NCI-H1105 (cell line): ENCODE results near the gene DLL4.

Source experiments
- DNase-seq: peaks from one replicate; lab custom pipeline; 2025; lab: John Stamatoyannopoulos, UW

DLL4 gene

DNA sequence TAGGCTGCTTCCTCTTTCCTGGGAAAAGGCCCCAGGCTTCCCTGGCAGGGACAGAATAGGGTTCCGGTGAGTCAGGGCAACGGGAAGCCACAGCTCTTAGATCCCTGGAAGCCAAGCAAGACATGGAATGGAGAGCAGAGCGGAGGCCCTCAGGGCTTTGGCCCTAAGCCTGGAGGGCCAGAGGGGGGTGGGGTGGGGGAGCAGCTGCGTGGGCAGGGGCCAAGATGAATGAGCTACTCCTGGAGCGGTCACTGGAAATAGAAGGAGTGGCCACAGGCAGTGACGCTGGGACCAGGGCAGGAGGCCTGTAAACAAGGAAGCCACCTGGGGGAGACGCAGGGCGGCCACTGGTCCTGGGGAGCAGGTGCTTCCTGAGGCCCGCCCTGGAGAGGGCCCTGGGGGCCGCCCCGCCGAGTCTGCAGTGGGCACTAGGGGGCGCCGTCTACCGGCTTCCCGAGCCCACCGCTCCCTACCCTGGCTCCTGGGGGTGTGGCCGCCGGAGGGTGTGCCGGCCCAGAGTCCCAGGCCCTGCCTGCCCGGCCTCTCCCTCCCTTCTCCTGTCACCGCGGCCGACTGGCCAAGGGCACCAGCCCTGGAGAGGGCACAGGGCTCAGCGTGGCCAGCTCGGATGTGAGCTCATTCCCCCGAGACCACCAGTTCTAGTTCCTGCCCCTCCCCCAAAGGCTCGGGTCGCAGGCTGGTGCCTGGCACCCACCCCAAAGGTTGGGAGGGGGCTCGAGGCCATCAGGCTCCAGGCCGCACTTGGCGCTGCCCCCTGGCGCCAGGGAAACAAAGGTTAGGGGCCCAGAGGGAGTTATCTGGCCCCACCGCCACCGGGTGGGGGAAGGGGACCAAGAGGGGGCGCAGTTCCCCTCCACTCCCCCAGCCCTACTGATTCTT, 22.8 kb upstream of the DLL4 start:
- DNase-seq, result peak; percentile 58

- peak; percentile 29 for DNase-seq
These were observed 21.9 kb upstream of the DLL4 start for GRCh38 chr15:40906991-40907802.

GRCh38 chr15:40908095-40908494, 21.0 kb upstream of the DLL4 start:
- DNase-seq, result no peak

GRCh38 chr15:40909662-40910630, 19.2 kb upstream of the DLL4 start:
- no peak for DNase-seq

GRCh38 chr15:40911141-40911540, 18.0 kb upstream of the DLL4 start:
- no peak for DNase-seq

DNA sequence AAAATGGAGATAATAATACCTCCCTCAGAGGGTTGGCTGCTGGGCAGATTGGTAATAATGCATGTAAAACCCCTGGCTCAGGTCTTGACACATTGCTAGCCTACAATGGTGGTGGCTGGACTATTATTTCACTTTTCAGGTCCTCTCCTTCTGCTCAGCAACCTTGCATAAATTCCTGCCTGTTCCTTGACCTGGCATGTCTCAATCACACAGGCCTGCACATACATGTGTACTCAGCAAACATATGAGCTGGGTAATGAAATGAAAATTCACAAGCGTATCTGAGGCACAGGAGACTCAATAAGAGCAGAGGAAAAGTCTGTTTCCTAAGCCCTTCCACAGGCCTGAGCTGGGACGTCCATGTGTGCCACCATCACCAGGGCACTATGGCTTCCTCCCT, 17.4 kb upstream of the DLL4 start:
- DNase-seq, result no peak

DNA sequence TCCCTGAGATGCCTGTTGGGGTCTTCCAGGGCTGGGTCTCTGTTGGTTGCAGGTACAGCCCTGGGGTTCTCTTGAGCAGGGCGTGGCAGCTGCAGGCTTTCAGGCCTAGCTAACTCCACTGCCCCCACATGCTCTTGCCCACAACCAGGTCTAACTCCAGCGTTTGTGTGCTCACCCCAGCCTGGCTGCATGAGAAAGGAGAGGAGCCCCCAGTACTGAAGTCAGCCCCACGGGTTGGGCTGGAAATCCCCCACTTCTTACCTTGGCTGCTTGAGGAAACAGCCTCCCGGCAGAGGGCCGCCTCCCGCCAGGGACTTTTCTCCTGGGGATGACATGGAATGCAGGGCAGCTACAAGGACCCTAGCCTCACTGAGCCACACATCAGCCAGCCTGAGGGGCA, 16.7 kb upstream of the DLL4 start:
- no peak for DNase-seq

DNA sequence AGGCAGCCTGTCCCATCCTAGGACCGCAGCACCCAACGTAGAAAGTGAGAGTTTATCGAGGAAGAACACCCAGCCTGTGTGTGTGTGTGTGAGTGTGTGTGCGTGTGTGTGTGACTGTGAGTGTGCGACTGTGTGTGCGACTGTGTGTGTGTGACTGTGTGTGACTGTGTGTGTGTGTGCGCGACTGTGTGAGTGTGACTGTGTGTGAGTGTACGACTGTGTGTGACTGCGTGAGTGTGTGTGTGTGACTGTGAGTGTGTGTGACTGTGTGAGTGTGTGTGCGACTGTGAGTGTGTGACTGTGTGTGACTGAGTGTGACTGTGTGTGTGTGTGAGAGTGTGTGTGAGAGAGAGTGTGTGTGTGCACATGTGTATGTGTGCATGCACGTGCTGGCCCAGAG, 15.1 kb upstream of the DLL4 start:
- no peak for DNase-seq

DNA sequence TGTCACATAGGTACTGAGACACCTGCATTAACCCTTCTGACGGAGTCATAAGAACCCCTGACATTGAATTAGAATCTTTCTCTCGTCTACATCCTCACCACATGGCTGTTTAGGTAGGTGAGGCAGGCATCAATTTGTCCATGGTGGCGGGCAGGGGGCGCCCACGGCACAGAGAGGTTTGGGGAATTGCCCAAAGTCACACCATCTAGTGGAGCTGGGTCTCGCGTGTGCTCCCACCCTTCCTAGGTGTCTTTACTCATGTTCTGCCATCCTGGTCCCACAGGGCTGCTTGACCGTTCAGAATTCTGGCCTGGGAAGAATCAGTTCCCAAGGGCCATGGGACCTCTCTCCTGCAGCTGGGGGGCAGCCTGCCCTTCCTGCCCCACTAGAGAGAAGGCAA, 14.7 kb upstream of the DLL4 start:
- DNase-seq, result no peak

GRCh38 chr15:40915116-40915661, 14.0 kb upstream of the DLL4 start:
- DNase-seq, result no peak

- no peak for DNase-seq
These were observed 13.5 kb upstream of the DLL4 start for GRCh38 chr15:40915679-40916078.

- DNase-seq, result no peak
These were observed 11.6 kb upstream of the DLL4 start for GRCh38 chr15:40917585-40917984.

- DNase-seq, result no peak
These were observed 10.9 kb upstream of the DLL4 start for GRCh38 chr15:40918146-40918798.

- DNase-seq, result no peak
These were observed 10.2 kb upstream of the DLL4 start for GRCh38 chr15:40918799-40919392.

DNA sequence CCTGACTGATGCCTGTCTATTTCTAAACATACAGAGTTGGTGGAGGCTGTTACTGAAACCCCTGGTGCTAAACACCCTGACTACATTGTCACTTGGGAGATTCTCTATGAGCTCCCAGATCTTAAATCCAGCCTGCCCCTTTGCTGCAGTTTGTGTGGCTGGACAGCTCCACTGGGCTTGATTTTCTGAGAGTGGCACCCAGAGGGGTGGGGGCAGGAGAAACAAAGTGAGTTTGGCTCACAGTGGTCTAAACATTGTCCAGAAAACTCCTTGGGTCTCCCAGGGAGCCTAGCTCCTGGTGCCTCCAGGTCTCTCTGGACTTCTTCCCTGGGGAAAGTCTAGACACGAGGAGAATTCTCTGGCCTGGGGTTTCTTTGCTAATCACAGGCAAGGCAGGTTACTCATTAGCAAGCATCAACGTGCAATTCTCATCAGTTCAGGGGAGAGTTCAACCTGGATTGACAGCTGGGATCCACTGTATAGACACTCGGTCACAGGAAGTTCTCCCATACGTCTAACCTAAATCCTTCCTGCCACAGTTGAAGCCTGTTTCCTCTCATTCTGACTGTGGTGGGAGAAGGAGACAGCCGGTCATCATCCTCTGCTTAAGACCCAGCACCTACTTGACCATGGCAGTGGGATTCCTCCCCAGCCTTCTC, 7.1 kb upstream of the DLL4 start:
- no peak for DNase-seq

GRCh38 chr15:40922608-40923005, 6.5 kb upstream of the DLL4 start:
- no peak for DNase-seq

GRCh38 chr15:40923551-40923950, 5.6 kb upstream of the DLL4 start:
- no peak for DNase-seq

GRCh38 chr15:40925495-40925862, 3.7 kb upstream of the DLL4 start:
- DNase-seq, result no peak

- no peak for DNase-seq
These were observed 3.1 kb upstream of the DLL4 start for GRCh38 chr15:40925863-40926658.
